Duodenal mucosa (tissue), 2 donors: ENCODE data around the gene HSF2.
"Not testable (repeated sequence)": the region's sequence is repeated elsewhere in the genome, so short reads cannot be mapped to it uniquely, and the experiment has no call there.

Experiments used
- H3K27ac ChIP-seq: one replicate; pipeline ENCODE4 v1.7.0; 2013; ENCODE audit warnings: low read depth, low read length
- H3K27me3 ChIP-seq, 2 donors: one replicate each; pipeline ENCODE4 v1.7.0; 2013; ENCODE audit warnings: low read length in 2 of 2, control low read depth in 1 of 2; ENCODE audit not compliant: insufficient read depth in 2 of 2, control insufficient read depth in 1 of 2
- H3K36me3 ChIP-seq, 2 donors: one replicate each; pipeline ENCODE4 v1.7.0; 2013; ENCODE audit warnings: low read length in 2 of 2, control low read depth in 1 of 2; ENCODE audit not compliant: insufficient read depth in 2 of 2, control insufficient read depth in 1 of 2
- H3K4me1 ChIP-seq, 2 donors: one replicate each; pipeline ENCODE4 v1.7.0; 2013; ENCODE audit warnings: low read length in 2 of 2, control low read depth in 1 of 2; ENCODE audit not compliant: insufficient read depth in 2 of 2, control insufficient read depth in 1 of 2
- H3K4me3 ChIP-seq, 2 donors: one replicate each; pipeline ENCODE4 v1.7.0; 2013; ENCODE audit warnings: low read length in 2 of 2, low read depth in 1 of 2
- H3K9ac ChIP-seq, 2 donors: one replicate each; pipeline ENCODE4 v1.7.0; 2013; ENCODE audit warnings: low read length in 2 of 2, low read depth in 1 of 2
- H3K9me3 ChIP-seq, 2 donors: one replicate each; pipeline ENCODE4 v1.7.0; 2013; ENCODE audit warnings: low read length in 2 of 2, control low read depth in 1 of 2; ENCODE audit not compliant: control insufficient read depth in 1 of 2

HSF2 gene

GRCh38 chr6:122445274-122445673, 45.8 kb downstream of the HSF2 start:
- no peak overlapping the region for H3K4me3 ChIP-seq
- no peak overlapping the region for H3K9ac ChIP-seq
- H3K9me3 ChIP-seq: no peaks in the 10 kb centered on the region
- H3K4me1 ChIP-seq: no peaks in the 10 kb centered on the region
- H3K27ac ChIP-seq: no peak overlapping the region
- peaks cover 15 to 54% of the 10 kb centered on the region in 2 donors for H3K36me3 ChIP-seq
- no peaks in the 10 kb centered on the region for H3K27me3 ChIP-seq

DNA sequence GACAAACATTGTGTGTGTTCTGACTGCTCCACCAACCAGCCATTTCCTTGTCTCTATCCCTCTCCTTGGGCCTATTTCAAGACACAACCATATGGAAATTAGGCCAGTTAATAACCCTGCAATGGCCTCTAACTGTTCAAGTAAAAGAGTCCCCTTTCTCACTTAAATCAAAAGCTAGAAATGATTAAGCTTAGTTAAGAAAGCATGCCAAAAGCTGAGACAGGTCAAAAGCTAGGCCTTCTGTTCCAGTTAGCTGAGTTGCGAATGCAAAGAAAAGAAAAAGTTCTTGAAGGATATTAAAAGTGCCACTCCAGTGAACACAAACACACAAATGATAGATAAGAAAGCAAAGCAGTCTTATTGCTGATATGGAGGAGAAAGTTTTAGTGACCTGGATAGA, 49.6 kb downstream of the HSF2 start:
- H3K27me3 ChIP-seq: no peaks in the 10 kb centered on the region
- H3K9ac ChIP-seq: no peak overlapping the region
- H3K4me1 ChIP-seq: no peaks in the 10 kb centered on the region
- H3K36me3 ChIP-seq: peaks cover 37 to 73% of the 10 kb centered on the region in 2 donors
- no peak overlapping the region for H3K27ac ChIP-seq
- H3K4me3 ChIP-seq: no peak overlapping the region
- no peaks in the 10 kb centered on the region for H3K9me3 ChIP-seq

DNA sequence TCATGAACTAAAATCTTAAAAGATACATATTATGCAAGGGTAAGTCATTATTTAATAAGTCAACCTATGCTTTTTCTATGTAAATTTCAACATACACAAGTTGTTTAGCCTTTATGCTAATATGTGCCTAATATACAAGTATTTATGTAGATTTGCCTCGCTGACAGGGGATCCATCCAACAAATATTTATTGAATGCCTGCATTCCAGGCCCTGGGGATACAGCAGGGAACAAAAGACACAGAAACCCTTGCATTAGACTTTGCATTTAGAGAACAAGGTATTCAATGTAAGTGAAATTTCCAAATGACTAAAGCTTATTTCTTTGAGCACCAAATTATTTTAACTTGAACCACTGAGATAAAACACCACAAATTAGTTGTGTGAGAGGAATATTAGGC, 53.1 kb downstream of the HSF2 start:
- Histone ChIP-seq H3K36me3 (peaks cover 25 to 74% of the 10 kb centered on the region in 2 donors), H3K27ac (no peak overlapping the region), H3K4me1 (no peaks in the 10 kb centered on the region), H3K4me3 (no peak overlapping the region), H3K9me3 (no peaks in the 10 kb centered on the region), H3K27me3 (no peaks in the 10 kb centered on the region), H3K9ac (no peak overlapping the region)

DNA sequence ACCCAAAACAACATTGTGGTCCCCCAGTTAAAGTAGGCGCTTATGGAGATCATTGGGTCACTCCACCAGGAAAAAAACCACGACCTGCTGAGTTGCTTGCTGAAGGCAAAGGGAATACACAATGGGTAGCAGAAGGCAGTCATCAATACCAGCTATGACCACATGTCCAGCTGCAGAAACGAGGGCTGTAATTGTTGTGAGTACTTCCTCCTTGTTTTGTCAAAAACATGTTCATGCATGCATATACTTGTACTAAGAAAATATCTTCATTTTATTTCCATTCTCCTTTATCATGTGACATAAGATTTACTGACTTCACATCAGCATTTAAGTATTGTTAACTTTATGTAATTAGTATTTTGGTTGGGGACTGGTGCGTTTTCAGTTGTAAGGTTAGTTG, 55.2 kb downstream of the HSF2 start:
- no peak overlapping the region for H3K4me3 ChIP-seq
- H3K4me1 ChIP-seq: no peaks in the 10 kb centered on the region
- H3K27ac ChIP-seq: no peak overlapping the region
- H3K9ac ChIP-seq: no peak overlapping the region
- H3K27me3 ChIP-seq: no peaks in the 10 kb centered on the region
- H3K9me3 ChIP-seq: no peaks in the 10 kb centered on the region
- H3K36me3 ChIP-seq: peaks cover 32 to 59% of the 10 kb centered on the region in 2 donors

GRCh38 chr6:122455116-122455515, 55.7 kb downstream of the HSF2 start:
- H3K27me3 ChIP-seq, H3K9me3 ChIP-seq, H3K4me3 ChIP-seq, H3K27ac ChIP-seq, H3K9ac ChIP-seq, H3K4me1 ChIP-seq: not testable (repeated sequence)
- peaks cover 32 to 55% of the 10 kb centered on the region in 2 donors for H3K36me3 ChIP-seq

- Histone ChIP-seq H3K36me3 (peaks cover 16 to 33% of the 10 kb centered on the region in 2 donors), H3K4me3 (no peak overlapping the region), H3K9me3 (no peaks in the 10 kb centered on the region), H3K9ac (no peak overlapping the region), H3K27me3 (no peaks in the 10 kb centered on the region), H3K4me1 (no peaks in the 10 kb centered on the region), H3K27ac (no peak overlapping the region)
Observed at GRCh38 chr6:122458087-122458486, 58.6 kb downstream of the HSF2 start.

- Histone ChIP-seq H3K36me3 (peaks cover 9 to 22% of the 10 kb centered on the region in 2 donors), H3K27ac (no peak overlapping the region), H3K4me3 (no peak overlapping the region), H3K9ac (no peak overlapping the region), H3K27me3 (no peaks in the 10 kb centered on the region), H3K9me3 (no peaks in the 10 kb centered on the region), H3K4me1 (no peaks in the 10 kb centered on the region)
Observed at GRCh38 chr6:122459240-122459639, 59.8 kb downstream of the HSF2 start.

DNA sequence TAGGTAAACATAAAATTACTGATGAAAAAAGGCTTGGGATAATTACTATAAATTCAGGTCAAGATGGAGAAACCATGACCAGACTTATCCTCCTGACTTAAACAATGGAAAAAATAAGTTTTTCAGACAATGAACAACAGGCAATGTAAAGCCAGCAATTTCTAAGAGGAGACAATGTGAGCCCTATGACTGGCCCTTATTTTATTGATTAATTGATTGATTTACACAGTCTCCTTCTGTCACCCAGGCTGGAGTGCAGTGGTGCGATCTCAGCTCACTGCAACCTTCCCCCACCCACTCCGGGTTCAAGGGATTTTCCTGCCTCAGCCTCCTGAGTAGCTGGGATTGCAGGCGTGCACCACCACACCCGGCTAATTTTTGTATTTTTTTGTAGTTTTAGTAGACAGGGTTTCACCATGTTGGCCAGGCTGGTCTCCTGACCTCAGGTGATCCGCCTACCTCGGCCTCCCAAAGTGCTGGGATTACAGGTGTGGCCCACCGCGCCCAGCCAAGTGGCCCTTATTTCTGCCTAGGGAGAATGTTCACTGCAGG, 60.5 kb downstream of the HSF2 start:
- H3K4me3 ChIP-seq, H3K9me3 ChIP-seq, H3K27me3 ChIP-seq, H3K4me1 ChIP-seq, H3K9ac ChIP-seq, H3K27ac ChIP-seq: not testable (repeated sequence)
- peaks cover 7 to 15% of the 10 kb centered on the region in 2 donors for H3K36me3 ChIP-seq

DNA sequence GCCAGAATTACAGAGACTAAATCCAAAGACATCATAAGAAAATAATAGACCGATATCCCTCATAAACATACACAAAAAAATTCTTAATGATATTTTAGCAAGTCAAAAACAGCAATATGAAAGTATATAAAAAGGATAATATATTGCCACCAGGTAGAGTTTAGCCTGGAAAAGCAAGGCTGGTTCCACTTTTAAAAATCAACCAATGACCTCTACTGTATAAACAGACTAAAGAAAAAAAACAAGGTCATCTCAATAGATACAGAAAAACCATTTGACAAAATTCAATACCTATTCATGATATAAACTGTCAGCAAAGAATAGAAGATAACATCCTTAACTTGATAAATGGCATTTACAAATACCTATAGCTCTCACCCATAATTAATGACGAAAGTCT, 62.4 kb downstream of the HSF2 start:
- no peaks in the 10 kb centered on the region for H3K4me1 ChIP-seq
- peaks cover 7 to 15% of the 10 kb centered on the region in 2 donors for H3K36me3 ChIP-seq
- H3K27me3 ChIP-seq: no peaks in the 10 kb centered on the region
- no peak overlapping the region for H3K4me3 ChIP-seq
- no peak overlapping the region for H3K9ac ChIP-seq
- no peaks in the 10 kb centered on the region for H3K9me3 ChIP-seq
- H3K27ac ChIP-seq: no peak overlapping the region

DNA sequence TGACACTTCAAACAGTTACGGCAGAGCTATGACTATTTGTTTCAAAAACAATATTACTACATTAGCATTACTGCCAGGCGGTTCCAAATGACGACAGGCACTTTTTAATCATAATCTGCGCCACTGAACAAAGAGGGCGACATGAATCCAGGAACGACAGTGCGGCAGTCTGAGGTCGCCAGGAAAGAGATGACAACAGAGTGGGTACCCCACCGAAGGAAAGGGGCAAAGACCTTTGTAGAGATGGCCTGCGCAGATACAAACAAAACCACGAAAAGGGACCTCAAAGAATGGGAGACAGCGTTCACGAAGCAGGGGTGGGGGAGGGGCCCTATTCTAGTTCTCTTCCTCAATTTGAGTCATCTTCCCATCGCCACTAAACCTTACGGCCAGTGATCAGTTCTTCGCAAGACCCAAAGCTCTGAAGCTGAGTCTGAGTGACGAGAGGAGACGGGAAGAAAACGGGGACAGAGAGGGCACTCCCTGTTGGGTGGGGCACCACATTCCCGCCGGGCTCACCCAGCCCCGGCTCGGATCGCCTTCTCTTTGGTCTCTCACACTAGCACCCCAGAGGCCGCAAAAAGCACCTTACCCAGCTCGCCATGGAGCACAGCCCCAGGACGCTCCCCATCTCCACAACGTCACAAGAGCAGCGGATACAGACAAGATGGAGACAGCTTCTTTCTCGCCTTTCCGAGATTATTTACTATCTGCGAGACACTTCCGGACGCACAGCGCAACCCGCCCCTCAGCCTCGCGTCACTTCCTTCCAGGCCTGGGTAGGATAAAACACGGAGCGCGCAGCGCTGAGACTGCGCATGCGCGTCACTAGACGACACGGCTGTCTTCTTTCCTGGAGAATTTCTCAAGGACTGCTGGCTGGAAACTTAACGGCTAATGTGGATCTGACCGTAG, 71.9 kb downstream of the HSF2 start, which contains the start of gene SERINC1:
Gene SERINC1, minus strand, starts transcription at position 701 of the 915 bp plus-strand sequence. Its CDS starts 70 bp downstream, at position 631.
- H3K27me3 ChIP-seq: no peaks in the 10 kb centered on the region
- no peaks in the 10 kb centered on the region for H3K9me3 ChIP-seq
- H3K4me1 ChIP-seq: peaks cover 9 to 19% of the 10 kb centered on the region in 2 donors
- peak within 1 kb of the TSS; percentile 96 for H3K27ac ChIP-seq
- peak within 1 kb of the TSS; percentile 95 to 96 for H3K9ac ChIP-seq
- peak within 1 kb of the TSS; percentile 81 to 99 for H3K4me3 ChIP-seq
- peaks cover 0 to under 1% of the 10 kb centered on the region in 2 donors for H3K36me3 ChIP-seq
